B cell (primary cell): ENCODE measurements around the gene GTPBP6.

ENCODE experiments used
- CTCF ChIP-seq: fragments of 200-600 bp; IDR thresholded peaks from one replicate; pipeline ENCODE4 v1.8.0; 2022; ENCODE audit warnings: antibody characterized with exemption, mild to moderate bottlenecking
- EZH2 ChIP-seq: IDR thresholded peaks from 2 replicates; pipeline ENCODE4 v1.6.1; 2012; ENCODE audit warnings: borderline replicate concordance, low read depth, mild to moderate bottlenecking, moderate library complexity, low read length; ENCODE audit not compliant: insufficient read depth, poor library complexity, severe bottlenecking

GRCh38 chrX:308821-309520, 9.6 kb downstream of the GTPBP6 start:
- no peak for TF ChIP-seq CTCF
- TF ChIP-seq EZH2 = no peak
